ENCODE results near the gene CD79B.
"Not testable (repeated sequence)": the region's sequence is repeated elsewhere in the genome, so short reads cannot be mapped to it uniquely, and the experiment has no call there.

CD79B gene

GRCh38 chr17:63909586-63909985, 22.5 kb downstream of the CD79B start:
- DNase-seq: not testable (repeated sequence)

- peak; percentile 0 for DNase-seq
Observed at GRCh38 chr17:63907161-63907778, 24.9 kb downstream of the CD79B start.

- not testable (repeated sequence) for DNase-seq
Observed at GRCh38 chr17:63904796-63905195, 27.3 kb downstream of the CD79B start.

- peak; percentile 14 for DNase-seq
Observed at GRCh38 chr17:63903787-63904201, 28.3 kb downstream of the CD79B start.

GRCh38 chr17:63901971-63902370, 30.2 kb downstream of the CD79B start:
- not testable (repeated sequence) for DNase-seq

DNA sequence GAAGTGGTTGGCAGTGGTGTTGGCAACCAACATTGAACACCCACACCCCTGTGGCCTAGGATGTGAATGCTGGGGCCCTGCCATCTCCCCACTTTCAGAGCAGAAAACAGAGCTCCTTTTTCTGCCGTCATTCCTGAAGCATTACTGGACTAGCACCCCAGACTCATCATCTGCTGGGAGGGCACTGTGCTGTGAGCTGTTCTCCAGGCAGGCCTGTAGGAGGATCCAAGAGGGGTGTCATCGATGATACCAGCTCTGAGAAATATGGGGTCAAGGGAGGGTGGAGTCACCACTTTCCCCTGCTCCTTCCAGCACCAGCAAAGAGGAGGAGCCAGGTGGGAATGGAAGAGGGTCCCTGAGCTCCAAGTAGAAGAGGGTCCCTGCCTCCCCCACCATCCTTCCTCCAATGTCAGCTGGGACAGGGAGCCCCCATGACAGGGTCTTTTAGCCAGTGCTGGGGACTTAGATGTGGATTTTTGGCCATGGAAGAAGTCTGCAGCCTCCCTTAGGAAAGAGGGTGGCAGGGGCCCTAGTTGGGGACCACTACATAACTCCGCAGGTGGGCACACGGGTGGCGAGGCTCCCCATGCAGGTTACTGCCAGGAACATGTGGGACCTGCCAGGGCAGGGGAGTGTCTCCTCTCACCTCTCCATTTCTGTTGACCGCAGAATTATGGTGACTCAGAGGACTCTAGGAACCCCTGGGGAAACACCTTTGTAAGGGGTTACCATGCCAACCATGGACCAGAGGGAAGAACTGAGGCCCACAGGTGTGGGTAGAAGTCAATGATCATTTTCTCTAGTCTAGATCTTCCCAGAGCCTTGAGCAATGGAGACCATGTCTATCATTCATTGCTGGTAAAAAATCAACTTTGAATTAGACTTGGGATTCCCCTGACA, 33.0 kb downstream of the CD79B start:
- DNase-seq: not testable (repeated sequence)

- DNase-seq: not testable (repeated sequence)
Observed at GRCh38 chr17:63896524-63897354, 35.4 kb downstream of the CD79B start, which contains the start of gene CSH1. TSS of gene CSH1 (minus strand) at chr17:63896574. CDS start at chr17:63896511, 63 bp downstream.

DNA sequence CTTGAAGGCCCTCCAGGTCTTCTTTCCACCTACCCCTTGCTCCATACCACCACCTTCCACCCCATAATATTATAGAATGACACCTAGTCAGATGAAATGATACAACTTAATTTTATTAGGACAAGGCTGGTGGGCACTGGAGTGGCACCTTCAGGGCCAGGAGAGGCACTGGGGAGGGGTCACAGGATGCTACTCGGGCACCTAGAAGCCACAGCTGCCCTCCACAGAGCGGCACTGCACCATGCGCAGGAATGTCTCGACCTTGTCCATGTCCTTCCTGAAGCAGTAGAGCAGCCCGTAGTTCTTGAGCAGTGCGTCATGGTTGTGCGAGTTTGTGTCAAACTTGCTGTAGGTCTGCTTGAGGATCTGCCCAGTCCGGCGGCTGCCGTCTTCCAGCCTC, 37.3 kb downstream of the CD79B start:
- DNase-seq: not testable (repeated sequence)

DNA sequence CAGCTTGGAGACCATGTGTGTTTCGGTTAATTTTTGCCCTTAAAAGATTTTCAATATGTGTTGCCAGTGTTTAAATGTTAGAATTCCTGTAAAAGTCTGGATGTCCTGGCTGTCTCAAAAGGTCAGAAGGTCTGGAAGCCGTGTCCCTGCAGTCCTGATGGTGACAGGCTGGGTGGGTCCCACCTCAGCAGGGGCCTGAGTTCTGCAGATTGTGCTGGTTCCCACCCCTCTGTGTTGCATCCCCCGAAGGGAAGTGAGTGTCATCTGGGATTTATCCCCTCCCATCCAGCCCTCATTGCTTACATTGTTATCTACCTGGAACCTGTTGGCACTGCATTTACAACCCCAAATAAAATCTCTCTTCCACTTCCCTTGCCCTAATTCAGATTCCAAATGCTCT, 38.1 kb downstream of the CD79B start:
- not testable (repeated sequence) for DNase-seq

- peak; percentile 3 for DNase-seq
Observed at GRCh38 chr17:63892316-63893037, 39.7 kb downstream of the CD79B start.

DNA sequence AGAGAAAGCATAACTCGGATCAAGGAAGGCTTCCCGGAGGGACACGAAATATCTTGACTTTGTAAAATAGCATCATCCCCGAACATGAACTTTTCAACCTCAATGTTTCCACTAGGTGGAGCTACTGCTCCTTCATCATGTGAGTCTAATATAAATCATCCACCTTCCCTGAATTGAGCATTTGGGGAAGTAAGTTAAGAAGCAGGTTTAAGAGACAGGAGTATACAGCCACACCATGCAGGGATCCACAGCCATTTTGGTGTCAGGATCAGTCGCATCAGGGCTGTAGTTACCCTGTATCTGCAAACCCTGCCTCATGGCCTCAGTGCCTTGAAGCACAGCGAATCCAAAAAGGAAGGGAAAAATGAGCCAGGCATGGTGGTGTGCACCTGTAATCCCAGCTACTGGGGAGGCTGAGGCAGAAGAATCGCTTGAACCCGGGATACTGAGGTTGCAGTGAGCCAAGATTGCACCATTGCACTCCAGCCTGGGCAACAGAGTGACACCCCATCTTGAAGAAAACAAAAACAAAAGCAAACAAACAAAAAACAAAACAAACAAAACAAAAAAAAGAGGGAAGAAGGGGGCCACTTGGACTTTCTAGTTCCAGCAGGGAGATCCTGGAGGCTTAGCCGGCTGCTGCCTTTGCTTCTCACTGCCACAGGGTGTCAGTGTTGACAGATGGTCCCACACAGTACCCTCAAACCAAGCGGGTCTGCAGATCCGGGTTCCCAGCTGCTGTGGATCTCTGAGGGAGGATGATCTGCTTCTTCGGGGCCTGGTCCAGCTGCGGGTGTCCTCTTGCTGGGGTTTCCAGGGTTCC, 42.9 kb downstream of the CD79B start:
- DNase-seq: peak; percentile 48

- DNase-seq: not testable (repeated sequence)
Observed at GRCh38 chr17:63885119-63885518, 47.0 kb downstream of the CD79B start.

GRCh38 chr17:63882626-63883126, 49.5 kb downstream of the CD79B start:
- DNase-seq: not testable (repeated sequence)

DNA sequence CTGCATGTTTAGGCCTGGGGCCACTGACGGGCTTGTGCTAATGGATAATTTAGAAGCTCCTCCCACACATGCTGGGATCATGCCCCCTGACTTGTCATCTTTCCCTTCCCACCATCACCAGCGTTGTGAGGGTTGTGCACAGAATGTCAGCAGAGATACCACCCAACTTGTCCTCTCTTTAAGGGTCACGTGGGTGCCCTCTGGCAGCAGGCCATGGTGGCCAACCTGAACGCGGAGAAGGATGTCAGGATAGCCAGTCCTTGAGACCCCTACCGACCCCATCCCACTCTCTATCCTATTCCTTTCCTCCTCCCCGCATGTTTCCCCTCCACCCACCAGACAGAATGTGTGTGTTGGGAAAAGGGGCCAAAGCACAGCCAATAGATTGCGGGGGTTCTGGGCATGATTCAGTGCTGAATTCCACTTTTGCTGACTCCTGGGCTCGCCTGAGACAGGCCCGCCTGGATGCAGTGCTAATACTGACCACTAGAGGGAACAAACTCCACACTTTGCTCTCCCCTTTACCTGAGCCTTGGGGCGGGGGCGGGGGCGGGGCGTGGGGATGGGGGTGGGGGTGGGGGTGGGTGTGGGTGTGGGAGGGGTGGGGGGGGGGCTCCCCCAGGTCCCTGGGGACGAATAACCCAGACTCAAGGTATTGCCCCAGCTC, 50.1 kb downstream of the CD79B start, which contains the start of gene GH2:
Gene GH2, minus strand, starts transcription at position 10 of the 667 bp plus-strand sequence. CDS start 143 bp downstream, outside the sequence.
- DNase-seq: no peak

DNA sequence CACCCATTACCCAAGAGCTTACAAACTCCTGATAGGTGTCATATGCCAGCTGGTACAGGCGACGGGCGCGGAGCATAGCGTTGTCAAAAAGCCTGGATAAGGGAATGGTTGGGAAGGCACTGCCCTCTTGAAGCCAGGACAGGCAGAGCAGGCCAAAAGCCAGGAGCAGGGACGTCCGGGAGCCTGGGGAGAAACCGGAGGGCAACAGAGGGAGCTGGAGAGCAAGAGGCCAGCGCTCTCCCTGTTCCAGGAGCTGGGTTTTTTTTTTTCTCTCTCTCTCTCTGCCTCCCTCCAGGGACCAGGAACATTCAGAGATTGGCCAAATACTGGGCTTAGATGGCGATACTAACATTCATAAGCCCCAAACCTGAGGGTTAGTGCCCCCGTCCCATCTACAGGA, 50.8 kb downstream of the CD79B start:
- not testable (repeated sequence) for DNase-seq

- DNase-seq: no peak
Observed at GRCh38 chr17:63880706-63881105, 51.4 kb downstream of the CD79B start.

Data from MV-4-11 (cell line).